Hematopoietic multipotent progenitor cell treated with erythropoietin and hydrocortisone succinate and interleukin-3 and kit ligand, for 4 days (in vitro differentiated cells): Measurements from ENCODE around the gene KDM4C.
A peak's percentile ranks its signal among the peaks of the same experiment; 100 is the strongest.
"Not testable (repeated sequence)": the region's sequence is repeated elsewhere in the genome, so short reads cannot be mapped to it uniquely, and the experiment has no call there.

Experiments used
- DNase-seq: peaks from one replicate; pipeline ENCODE4 v3.0.0-alpha.2; 2015

Gene KDM4C

DNA sequence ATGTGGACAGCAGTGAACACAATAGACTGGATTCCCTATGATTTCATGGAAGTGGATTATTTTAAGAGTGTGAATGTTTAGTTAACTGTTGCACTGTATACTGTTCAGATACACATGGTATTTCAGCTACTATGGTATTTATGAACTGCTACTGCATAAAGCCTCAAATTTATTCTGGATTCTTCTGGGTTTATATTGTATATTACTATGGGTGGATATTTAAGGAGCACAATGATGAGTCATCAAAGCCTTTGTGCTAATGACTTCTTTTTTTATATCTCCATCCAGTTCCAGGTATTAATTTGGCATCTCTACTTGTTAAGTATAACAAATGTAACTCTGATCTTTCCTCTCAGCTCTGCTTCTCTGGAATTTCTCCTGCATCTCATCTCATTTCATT lies 6.8 kb downstream of the KDM4C start:
- DNase-seq = no peak

DNA sequence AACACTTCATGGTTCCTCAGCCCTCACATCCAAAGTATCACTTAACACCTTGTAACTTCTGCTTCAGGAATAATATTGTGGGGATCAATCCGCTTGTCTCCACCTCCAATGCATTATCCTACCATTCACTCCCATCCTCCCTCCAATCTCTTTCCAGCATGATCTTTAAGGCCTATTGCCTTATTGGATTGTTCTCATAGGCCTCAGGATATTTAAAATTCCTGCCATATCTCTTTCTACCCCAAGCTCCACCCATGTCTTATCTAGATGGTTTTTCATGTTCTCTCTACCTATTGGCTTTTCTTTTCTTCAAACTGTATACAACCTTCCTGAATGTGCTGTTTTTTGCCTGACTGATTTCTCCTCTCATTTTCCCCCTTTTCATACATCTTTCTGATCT lies 7.2 kb downstream of the KDM4C start:
- no peak for DNase-seq

DNA sequence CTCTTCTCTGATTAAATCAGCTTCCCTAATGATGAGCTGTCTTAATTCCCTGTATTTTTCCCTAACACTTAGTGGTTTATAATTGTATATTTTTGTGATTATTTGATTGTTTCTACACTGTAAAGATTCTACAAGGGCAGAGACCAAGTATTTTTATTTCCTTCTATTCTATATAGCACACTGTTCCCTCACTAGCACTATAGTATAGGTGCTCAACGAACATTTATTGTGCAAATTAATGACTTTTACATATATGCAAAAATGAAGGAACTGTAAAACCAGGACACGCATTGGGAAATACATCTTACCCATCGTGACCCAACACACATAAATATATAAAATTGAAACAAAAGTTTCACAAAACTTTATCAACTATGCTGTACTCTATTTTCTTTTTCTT lies 7.6 kb downstream of the KDM4C start:
- no peak for DNase-seq

DNA sequence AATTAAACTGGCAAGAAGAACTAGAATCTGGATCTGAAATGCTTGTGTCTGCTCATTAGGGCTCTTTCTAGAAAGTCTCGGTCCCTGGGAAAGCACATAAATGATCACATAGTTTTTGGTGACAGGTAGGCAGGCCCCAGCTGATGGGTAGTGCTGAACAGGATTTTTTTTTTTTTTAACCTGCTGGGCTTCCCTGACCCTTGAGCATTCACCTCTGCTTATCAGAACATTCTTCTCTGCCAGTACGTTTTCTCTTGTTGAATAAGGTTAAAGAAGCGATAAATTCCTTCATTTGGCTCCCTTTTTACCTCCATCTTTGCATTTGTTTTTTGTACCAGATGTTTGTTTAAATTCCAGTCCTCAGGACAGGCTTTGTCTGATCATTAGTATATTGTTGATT lies 8.8 kb downstream of the KDM4C start:
- no peak for DNase-seq

DNA sequence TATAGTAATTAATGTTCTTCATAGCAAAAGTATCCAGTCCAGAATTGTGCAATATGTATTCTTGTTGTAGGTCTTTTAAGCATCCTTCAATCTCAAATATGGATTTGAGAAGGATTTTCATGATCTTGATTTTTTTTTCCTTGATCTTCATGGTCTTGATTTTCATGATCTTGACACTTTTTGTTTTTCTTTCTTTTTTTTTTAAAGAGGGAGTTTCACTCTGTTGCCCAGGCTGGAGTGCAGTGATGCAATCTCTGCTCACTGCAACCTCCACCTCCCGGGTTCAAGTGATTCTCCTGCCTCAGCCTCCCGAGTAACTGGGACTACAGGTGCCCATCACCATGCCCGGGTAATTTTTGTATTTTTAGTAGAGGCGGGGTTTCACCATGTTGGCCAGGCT lies 10.8 kb downstream of the KDM4C start:
- not testable (repeated sequence) for DNase-seq

DNA sequence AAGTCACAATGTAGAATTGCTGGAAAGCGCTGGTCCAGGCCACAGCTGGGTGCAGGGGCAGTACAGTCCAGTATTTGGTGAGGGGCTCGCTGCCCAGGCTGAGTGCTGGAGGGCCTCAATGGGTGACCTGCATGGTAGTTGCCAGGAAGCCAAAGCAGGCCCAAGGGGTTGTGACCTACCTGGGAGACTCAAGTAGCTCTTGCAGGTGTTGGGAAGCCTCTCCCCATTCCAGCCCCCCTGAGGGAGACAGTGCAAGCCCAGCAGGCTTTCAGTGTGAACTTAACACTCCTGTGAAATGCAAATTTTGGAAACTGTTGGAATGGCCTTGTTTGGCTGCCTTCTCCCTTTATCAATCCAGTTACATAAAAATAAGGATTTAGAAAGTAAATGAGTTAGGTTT lies 13.9 kb downstream of the KDM4C start:
- DNase-seq = no peak

DNA sequence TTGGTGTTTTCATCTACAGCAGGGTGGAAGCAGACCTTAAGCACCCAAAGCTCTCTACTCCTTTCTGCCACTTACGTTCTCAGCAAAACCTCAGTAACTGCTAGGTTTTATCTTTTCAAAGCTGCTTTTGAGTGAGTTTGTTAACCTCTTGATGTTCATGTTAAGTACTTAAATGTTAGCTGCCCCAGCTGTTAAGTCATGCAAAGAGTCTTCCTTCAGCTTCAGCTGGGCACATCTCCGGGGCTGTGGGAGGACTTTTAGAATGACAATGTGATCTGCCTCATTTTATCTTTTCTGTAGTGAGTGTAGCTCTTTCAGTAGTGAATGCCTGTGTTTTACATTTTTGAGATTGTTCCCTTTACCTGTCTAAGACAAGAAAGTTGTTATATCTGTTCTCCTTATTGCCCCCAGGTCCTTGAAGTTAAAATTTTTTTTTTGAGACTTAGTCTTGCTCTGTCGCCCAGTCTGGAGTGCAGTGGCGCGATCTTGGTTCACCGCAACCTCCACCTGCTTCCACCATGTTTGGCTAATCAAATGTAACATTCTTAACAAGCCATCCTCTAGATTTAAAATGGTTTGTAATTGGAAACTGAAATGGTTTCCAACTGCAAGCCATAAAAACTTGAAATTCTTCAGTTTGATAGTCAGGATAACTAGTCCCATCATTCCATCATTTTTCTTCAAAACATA lies 19.6 kb downstream of the KDM4C start:
- peak; percentile 62 for DNase-seq

DNA sequence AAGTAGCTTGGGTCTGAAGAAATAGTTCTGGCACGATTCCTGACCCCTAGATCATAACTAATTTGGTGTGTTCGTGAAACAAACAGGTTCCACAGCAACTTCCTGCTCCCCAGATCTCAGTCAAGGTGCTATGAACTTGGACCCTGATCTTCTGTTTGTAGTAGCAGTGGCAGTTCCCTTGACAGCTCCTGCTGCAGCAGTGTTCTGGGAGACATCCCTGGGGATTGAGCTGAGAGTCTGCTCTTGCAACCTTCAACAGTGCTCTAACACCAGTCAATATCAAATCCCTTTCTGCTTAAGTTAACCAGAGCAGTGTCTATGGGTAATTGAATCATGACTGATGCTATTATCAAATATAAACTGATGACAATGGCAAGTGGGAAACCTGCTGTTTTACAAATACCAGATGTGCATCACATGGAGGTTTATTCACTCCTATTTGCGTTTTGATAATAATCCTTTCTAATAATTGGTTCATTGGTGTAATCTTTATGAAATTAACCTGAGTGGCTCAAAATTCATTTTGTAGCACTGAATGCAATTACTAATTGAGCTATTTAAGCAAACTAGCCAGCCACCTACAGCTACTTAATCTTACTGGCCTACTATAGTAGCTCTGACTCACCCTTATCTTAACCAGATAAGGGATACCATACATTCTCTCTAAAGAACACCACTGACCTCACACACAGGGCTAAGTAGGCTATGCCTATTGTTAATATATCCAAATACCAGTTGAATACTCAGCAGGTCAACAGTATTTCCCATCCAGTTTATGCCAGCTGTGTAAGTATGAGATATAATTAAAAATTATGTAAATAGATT lies 21.9 kb downstream of the KDM4C start:
- DNase-seq = peak; percentile 84

DNA sequence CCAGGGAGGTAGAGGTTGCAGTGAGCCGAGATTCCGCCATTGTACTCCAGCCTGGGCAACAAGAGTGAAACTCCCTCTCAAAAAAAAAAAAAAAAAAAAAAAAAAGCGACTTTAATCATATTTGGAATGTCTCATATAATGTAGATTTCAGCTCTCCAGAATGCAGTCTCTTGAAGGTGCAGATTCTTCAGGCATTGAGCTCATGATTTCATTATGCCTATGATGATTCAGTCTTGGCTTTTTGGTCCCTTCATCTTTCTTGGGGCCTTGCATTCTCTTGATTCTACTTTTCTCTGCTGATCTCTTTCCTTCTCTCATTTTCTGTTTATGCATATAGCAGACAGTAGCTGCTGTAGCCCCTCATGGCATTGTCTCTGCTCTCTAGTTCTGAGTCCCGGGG lies 22.9 kb downstream of the KDM4C start:
- no peak for DNase-seq

DNA sequence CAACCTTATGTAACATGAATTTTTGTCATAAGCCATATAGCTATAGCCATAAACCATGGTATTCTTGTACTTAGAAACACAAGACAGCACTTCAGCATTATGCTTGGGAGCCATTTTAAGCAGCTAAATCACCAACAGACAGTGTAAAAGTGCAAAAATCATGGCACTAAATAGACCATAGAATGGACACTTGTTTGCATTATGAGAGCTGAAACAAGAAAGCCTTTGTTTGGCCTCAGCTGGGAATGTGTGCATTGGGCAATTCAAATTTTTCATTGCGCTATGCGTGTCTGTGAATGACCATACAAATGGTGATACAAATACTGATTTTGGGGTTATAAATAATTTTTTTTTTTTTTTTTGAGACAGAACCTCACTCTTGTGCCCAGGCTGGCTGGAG lies 23.7 kb downstream of the KDM4C start:
- no peak for DNase-seq

DNA sequence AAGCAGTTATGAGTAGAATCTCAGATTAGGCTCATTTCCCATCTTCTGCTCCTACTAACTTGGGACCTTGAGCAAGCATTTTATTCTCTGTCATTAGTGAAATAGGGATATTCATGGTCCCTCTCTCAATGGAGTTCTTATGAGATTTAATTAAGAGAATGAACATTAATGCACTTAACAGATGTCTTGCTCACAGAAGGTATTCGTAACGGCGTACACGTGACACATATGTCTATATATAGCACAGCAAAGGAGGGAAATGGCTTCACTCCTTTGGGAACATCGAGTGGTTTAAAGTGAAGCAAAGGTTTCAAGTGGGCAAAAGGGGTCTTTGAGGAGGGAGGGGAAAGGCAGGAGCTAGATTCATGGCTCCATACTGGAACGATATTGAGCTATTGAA lies 24.6 kb downstream of the KDM4C start:
- no peak for DNase-seq

DNA sequence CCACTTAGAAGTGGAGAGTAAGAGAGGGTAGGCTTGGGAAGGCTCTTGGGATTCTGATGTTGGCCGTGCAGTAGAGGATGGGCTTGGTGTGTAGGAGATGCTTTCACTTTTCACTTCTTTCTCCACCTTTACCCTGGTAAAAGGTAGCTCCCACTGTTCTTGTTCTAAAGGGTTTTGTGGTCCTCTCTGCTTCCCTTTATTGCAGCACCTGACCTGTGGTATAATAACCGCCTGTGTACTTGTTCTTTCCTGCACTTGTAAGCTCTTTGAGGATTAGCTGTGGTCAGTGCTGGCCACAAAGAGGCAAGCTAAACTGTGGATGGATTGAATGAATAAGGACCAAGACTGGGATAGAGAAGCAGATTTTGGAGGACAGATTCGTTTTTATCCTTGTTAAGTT lies 25.2 kb downstream of the KDM4C start:
- DNase-seq = peak; percentile 38

DNA sequence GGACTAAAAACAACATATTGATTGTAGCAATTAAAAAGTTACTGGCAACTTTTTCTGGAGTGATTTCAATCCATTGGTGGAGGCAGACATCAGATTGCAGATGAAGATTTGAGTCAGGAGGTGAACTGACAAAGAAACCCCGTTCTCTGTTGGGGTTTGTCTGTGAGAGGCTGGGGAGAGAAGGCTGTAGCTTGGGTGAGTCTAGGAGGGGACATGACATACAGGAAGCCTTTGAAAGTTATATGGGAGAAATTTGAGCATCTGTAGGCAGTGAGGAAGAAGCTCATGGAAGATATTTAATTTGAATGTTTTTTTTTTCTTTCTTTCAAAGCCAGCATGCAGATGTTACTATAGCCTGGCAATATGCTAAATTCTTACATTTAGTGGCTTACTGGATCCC lies 26.0 kb downstream of the KDM4C start:
- DNase-seq = no peak

DNA sequence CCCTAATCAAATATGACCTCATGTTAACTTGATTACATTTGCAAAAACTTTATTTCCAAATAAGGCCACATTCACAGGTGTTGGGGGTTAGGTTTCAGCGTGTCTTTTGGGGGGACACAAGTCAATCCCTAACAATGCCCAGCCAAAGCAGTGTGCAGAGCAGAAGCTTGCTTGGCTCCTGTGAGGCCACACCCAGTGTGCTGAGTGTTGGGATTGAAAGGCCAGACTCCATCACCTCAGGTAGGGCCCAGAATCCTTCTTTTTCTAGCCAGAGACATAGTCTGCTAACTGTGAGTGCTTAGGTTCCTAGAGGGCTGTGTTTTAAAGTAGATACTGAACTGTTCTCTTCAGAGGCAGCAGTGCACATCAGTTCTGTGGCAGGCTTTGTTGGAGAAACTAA lies 27.9 kb downstream of the KDM4C start:
- no peak for DNase-seq

DNA sequence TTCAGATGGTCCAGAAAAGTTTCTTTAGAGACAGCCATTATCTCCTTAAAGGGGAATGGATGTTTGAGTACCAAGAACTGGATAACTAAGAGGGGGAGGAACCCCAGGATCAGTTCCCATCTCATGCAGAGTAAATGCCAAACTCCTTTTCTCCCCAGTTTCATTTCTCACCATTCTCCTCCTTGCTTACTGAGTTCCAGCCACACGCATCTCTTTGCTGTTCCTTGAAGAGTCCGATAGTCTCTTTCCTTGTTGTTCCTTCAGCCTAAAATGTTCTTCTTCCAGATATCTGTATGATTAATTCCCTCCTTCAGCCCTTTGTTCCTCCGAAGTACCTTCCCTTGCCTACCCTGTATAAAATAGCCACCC lies 30.0 kb downstream of the KDM4C start:
- no peak for DNase-seq

DNA sequence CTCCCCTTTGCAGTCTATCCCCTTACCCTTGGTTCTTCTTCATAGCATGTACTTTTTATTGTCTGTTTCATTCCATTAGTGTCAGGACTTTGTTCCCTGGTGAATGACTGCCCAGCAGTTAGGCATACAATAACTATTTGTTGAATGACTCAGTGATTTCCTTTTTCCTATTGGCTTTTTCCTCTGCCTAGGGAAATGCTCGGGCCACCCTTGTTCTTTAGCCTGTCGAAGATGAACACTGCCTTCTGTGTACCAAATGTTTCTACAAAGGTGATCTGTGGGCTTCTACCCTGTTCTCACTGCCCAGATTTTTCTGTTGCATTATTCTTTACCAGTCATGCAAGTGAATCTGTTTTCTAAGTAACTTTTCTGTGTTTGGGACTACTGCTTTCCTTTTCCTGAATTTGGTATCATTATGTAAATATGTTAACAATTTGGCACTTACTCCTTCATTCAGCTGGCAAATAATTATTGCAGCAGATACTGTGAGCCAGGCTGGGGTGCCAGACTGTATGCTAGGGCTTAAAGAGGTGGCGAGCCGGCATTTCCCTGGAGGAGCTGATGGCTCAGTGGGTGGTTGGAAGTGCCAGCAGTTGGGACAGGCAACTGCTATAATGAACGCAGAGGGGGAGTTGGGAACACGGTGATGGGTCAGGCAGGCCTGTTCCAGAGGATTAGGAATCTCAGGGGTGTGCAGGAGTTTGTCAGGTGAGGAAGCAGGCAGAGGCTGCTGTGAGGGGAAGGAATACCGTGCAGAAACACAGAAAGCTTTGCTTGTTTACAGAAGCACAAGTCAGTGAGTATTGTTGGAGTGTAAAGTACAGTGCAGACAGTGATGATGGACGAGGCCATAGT lies 30.6 kb downstream of the KDM4C start:
- DNase-seq = no peak

DNA sequence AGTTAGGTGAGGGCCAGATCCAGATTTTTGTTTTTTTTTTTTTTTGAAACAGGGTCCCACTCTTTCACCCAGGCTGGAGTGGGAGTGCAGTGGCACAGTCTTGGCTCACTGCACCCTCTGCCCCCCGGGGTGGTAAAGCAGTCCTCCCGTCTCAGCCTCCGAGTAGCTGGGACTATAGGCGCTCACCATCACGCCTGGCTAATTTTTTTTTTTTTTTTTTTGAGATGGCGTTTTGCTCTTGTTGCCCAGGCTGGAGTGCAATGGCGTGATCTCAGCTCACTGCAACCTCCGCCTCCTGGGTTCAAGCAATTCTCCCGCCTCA lies 31.2 kb downstream of the KDM4C start:
- DNase-seq = not testable (repeated sequence)

DNA sequence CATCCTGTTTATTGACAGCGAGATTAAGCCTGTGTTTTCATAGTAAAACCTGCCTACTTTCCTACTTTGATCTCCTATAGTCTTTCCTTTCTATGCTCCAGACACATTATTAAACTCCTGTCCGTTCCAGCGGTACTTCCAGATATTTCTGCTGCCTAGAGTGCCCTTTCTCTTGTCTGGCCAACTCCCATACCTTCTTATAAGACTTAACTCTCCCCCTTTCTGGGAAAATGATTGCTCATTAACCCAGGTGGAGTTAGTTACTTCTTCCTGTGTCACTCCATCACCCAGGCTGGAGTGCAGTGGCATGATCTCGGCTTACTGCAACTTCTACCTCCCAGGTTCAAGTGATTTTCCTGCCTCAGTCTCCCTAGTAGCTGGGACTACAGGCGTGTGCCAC lies 33.1 kb downstream of the KDM4C start:
- no peak for DNase-seq

DNA sequence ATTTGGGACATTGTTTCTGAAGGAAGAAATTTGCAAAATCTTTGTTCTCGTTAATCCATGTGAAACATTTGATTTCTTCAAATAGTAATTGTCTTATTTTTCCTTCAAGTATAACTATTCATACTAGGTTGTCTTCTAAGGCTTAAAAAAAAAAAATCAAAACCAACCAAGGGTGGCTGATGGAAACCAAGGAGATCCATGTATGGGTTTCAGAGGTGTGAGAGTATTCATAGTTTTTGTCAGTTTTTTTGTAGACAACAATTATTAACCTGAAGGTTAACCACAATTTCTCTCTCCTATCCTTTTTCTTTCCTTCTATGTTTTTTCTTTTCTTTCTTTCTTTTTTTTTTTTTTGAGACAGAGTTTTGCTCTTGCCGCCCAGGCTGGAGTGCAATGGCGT lies 35.4 kb downstream of the KDM4C start:
- no peak for DNase-seq

DNA sequence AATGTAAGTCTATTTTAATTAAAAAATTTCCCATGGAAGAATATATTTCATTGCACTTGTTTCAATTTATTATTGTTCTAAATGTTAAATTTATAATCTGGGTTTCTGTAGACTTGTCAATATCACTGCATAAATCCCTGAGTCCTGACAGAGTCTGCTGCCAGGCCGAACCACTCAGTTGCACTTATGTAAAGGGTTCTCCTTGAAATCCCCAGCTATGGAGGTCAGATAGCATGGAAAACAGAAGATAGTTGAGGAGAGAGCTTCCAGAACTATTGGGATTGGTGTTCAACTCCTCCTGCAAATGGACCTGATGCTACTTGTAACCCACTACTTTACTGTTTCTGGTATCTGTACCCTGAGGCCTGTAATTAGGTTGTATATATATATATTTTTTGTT lies 37.2 kb downstream of the KDM4C start:
- no peak for DNase-seq

DNA sequence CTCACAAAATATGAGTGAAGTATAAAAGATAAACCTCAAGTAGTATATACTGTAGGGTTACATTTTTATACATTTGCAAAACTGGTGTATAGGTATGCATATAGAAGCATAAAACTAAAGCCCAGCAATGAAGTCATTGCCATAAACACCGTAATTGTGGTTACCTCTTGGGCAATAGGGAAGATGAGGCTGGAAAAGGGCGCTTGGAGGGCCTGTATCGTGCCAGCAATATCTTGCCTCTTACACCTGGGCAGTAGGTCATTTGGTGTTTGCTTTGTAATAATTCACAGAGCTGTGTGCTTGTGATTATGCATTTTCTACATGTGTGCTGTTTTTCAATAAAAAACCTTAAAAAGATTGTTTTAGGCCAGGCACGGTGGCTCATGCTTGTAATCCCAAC lies 45.2 kb downstream of the KDM4C start:
- DNase-seq = no peak

DNA sequence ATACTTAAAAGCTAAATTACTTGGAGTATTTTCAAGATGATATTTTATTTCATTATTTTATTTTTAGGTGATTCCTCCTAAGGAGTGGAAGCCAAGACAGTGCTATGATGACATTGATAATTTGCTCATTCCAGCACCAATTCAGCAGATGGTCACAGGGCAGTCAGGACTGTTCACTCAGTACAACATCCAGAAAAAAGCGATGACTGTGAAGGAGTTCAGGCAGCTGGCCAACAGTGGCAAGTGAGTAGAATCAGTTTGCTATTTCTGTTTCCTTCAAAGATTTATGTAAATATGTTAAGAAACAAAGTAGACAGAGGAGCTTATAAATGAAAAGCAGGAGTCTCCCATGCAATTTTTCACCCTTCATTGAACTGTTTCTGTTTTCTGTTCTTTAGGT lies 47.8 kb downstream of the KDM4C start:
- peak; percentile 43 for DNase-seq

DNA sequence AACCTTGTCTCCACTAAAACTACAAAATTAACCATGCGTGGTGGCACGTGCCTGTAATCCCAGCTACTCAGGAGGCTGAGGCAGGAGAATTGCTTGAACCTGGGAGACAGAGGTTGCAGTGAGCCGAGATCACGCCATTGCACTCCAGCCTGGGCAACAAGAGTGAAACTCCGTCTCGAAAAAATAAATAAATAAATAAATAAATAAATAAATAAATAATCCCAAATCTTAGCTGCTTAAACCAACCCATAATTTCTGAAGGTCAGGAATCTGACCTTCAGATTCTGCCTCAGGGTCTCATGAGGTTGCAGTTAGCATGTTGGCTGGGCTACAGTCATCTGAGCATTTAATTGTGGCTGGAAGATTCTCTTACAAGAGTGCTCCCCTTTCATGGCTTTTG lies 48.5 kb downstream of the KDM4C start:
- DNase-seq = not testable (repeated sequence)

DNA sequence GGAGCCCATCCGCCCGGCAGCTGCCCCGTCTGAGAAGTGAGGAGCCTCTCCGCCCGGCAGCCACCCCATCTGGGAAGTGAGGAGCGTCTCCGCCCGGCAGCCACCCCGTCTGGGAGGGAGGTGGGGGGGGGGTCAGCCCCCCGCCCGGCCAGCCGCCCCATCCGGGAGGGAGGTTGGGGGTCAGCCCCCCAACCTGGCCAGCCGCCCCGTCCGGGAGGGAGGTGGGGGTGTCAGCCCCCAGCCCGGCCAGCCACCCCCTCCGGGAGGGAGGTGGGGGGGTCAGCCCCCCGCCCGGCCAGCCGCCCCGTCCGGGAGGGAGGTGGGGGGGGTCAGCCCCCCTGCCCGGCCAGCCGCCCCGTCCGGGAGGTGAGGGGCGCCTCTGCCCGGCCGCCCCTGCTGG lies 49.9 kb downstream of the KDM4C start:
- not testable (repeated sequence) for DNase-seq
